MM.1S (cell line): ENCODE measurements around the gene JAK2.

Experiments used
- DNase-seq: peaks from one replicate; pipeline ENCODE4 v3.0.0-alpha.2; 2015
- H2AFZ ChIP-seq: fragments of 300-600 bp; sonication (generic); 2 replicates; pipeline ENCODE4 v1.6.0; 2016; ENCODE audit warnings: antibody characterized with exemption, low read length
- H3F3A ChIP-seq: fragments of 300-600 bp; sonication (generic); 2 replicates; pipeline ENCODE4 v1.6.1; 2016; ENCODE audit warnings: mild to moderate bottlenecking, antibody characterized with exemption, low read length, moderate library complexity, mixed read lengths; ENCODE audit not compliant: insufficient read depth
- H3K27ac ChIP-seq: fragments of 300-600 bp; sonication (generic); 2 replicates; pipeline ENCODE4 v1.5.1; 2016; ENCODE audit warnings: mild to moderate bottlenecking, low read length
- H3K27me3 ChIP-seq: fragments of 300-600 bp; sonication (generic); replicated peaks from 2 replicates; pipeline ENCODE4 v1.6.0; 2016; ENCODE audit warnings: low read length; ENCODE audit not compliant: insufficient read depth
- H3K36me3 ChIP-seq: fragments of 300-600 bp; sonication (generic); replicated peaks from 2 replicates; pipeline ENCODE4 v1.6.1; 2016; ENCODE audit warnings: mild to moderate bottlenecking, low read length, mixed read lengths; ENCODE audit not compliant: insufficient read depth
- H3K4me1 ChIP-seq: fragments of 300-600 bp; sonication (generic); 2 replicates; pipeline ENCODE4 v1.6.1; 2016; ENCODE audit warnings: low read length, mixed read lengths
- H3K4me2 ChIP-seq: fragments of 300-600 bp; sonication (generic); 2 replicates; pipeline ENCODE4 v1.6.0; 2016; ENCODE audit warnings: low read depth, low read length
- H3K4me3 ChIP-seq: fragments of 300-600 bp; sonication (generic); 2 replicates; pipeline ENCODE4 v1.5.1; 2016; ENCODE audit warnings: low read length, mixed read lengths
- H3K79me2 ChIP-seq: fragments of 300-600 bp; sonication (generic); 2 replicates; pipeline ENCODE4 v1.6.1; 2016; ENCODE audit warnings: mixed run types, low read length, mixed read lengths
- H3K9ac ChIP-seq: fragments of 300-600 bp; sonication (generic); 2 replicates; pipeline ENCODE4 v1.6.1; 2016; ENCODE audit warnings: low read length, mixed read lengths
- H3K9me2 ChIP-seq: fragments of 300-600 bp; sonication (generic); replicated peaks from 2 replicates; pipeline ENCODE4 v1.6.1; 2016; ENCODE audit warnings: mild to moderate bottlenecking, low read length, mixed read lengths; ENCODE audit not compliant: insufficient read depth
- H3K9me3 ChIP-seq: fragments of 300-600 bp; sonication (generic); replicated peaks from 2 replicates; pipeline ENCODE4 v1.6.1; 2016; ENCODE audit warnings: mild to moderate bottlenecking, low read length, mixed read lengths; ENCODE audit not compliant: insufficient read depth
- H4K20me1 ChIP-seq: fragments of 300-600 bp; sonication (generic); 2 replicates; pipeline ENCODE4 v1.6.1; 2016; ENCODE audit warnings: mild to moderate bottlenecking, low read length, moderate library complexity, mixed read lengths; ENCODE audit not compliant: insufficient read depth
- EZH2 ChIP-seq: fragments of 300-600 bp; sonication (generic); optimal IDR thresholded peaks from 2 replicates; pipeline ENCODE3; 2017; ENCODE audit warnings: low read depth, mild to moderate bottlenecking, antibody characterized with exemption, low read length, mixed read lengths
- EZH2phosphoT487 ChIP-seq: fragments of 300-600 bp; sonication (generic); IDR thresholded peaks from 2 replicates; pipeline ENCODE4 v1.6.1; 2018; ENCODE audit warnings: antibody characterized with exemption, low read length
- TF ChIP-seq, protein P1 (sequence below): fragments of 300-600 bp; sonication (generic); IDR thresholded peaks from 2 replicates; pipeline ENCODE4 v1.5.1; 2016; ENCODE audit warnings: antibody characterized with exemption, low read length, mixed read lengths

The JAK2 gene

DNA sequence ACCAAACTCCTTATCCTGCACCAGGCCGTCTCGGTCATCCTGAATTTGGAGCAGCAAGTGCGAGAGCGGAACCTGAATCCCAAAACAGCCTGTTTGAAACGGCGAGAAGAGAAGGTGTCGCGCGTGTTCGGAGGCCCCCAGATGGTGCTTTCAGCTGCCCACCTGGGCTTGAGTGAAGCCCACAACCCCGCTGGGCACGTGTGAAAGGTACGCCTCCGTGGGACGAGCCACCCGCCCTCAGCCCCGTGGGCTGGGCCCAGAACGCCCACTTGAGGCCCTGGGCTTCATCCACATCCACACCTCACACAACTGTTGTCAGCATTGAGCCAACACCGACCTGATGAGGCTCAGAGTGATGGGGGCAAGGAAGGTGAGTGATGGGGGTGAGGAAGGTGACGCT lies 127.6 kb downstream of the JAK2 start:
- H3F3A ChIP-seq, result no peaks in the 10 kb centered on the region
- no peaks in the 10 kb centered on the region for H3K9me3 ChIP-seq
- no peaks in the 10 kb centered on the region for H3K9me2 ChIP-seq
- TF ChIP-seq, protein P1, sequence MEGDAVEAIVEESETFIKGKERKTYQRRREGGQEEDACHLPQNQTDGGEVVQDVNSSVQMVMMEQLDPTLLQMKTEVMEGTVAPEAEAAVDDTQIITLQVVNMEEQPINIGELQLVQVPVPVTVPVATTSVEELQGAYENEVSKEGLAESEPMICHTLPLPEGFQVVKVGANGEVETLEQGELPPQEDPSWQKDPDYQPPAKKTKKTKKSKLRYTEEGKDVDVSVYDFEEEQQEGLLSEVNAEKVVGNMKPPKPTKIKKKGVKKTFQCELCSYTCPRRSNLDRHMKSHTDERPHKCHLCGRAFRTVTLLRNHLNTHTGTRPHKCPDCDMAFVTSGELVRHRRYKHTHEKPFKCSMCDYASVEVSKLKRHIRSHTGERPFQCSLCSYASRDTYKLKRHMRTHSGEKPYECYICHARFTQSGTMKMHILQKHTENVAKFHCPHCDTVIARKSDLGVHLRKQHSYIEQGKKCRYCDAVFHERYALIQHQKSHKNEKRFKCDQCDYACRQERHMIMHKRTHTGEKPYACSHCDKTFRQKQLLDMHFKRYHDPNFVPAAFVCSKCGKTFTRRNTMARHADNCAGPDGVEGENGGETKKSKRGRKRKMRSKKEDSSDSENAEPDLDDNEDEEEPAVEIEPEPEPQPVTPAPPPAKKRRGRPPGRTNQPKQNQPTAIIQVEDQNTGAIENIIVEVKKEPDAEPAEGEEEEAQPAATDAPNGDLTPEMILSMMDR, result no peak
- TF ChIP-seq EZH2phosphoT487 (no peak), EZH2 (no peak)
- H3K4me1 ChIP-seq, result no peaks in the 10 kb centered on the region
- H4K20me1 ChIP-seq, result no peaks in the 10 kb centered on the region
- no peak overlapping the region for H2AFZ ChIP-seq
- H3K4me3 ChIP-seq, result no peak overlapping the region
- H3K36me3 ChIP-seq, result no peaks in the 10 kb centered on the region
- H3K27ac ChIP-seq, result no peak overlapping the region
- no peak overlapping the region for H3K9ac ChIP-seq
- DNase-seq, result no peak
- no peaks in the 10 kb centered on the region for H3K79me2 ChIP-seq
- H3K4me2 ChIP-seq, result no peak overlapping the region
- H3K27me3 ChIP-seq, result no peaks in the 10 kb centered on the region

DNA sequence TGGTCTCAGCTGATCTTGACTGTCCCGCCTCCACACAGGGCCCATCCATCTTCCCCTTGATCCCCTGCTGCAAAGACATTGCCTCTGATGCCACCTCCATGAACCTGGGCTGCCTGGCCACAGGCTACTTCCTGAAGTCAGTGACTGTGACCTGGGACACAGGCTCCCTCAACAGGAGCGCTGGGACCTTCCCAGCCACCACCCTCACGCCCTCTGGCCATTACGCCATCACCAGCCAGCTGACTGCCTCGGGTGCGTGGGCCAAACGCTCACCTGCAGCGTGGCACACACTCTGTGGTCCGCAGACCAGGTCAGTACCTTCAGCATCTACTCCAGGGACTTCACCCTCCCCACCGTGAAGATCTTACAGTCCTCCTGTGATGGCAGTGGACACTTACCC lies 128.5 kb downstream of the JAK2 start:
- DNase-seq, result no peak
- no peaks in the 10 kb centered on the region for H3K9me2 ChIP-seq
- TF ChIP-seq, protein P1, result no peak
- TF ChIP-seq EZH2 (no peak), EZH2phosphoT487 (no peak)
- no peak overlapping the region for H3K4me3 ChIP-seq
- no peaks in the 10 kb centered on the region for H3K36me3 ChIP-seq
- H3K4me2 ChIP-seq, result no peak overlapping the region
- H3K4me1 ChIP-seq, result no peaks in the 10 kb centered on the region
- no peaks in the 10 kb centered on the region for H3K9me3 ChIP-seq
- H4K20me1 ChIP-seq, result no peaks in the 10 kb centered on the region
- H3F3A ChIP-seq, result no peaks in the 10 kb centered on the region
- no peak overlapping the region for H2AFZ ChIP-seq
- H3K9ac ChIP-seq, result no peak overlapping the region
- H3K79me2 ChIP-seq, result no peaks in the 10 kb centered on the region
- no peaks in the 10 kb centered on the region for H3K27me3 ChIP-seq
- H3K27ac ChIP-seq, result no peak overlapping the region

DNA sequence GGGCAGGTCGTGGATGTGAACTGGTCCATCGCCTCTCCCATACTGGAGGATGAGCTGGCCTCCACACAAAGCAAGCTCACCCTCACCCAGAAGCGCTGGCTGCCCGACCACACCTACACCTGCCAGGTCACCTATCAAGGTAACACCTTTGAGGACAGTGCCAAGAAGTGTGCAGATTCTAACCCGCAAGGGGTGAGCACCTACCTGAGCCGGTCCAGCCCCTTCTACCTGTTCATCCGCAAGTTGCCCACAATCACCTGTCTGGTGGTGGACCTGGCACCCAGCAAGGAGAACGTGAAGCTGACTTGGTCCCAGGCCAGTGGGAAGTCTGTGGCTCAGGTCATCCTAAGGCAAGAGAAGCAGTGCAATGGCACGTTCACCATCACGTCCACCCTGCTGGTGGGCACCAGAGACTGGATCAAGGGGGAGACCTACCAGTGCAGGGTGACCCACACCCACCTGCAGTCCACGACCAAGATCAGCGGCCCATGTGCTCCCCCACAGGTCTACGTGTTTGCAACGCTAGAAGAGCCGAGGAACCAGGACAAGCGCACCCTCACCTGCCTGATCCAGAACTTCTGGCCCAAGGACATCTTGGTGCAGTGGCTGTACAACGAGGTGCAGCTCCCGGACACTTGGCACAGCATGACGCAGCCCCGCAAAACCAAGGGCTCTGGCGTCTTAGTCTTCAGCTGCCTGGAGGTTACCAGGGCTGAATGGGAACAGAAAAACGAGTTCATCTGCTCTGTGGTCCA lies 129.1 kb downstream of the JAK2 start:
- Histone ChIP-seq H3F3A (no peaks in the 10 kb centered on the region), H3K4me1 (no peaks in the 10 kb centered on the region), H3K4me2 (no peak overlapping the region), H2AFZ (no peak overlapping the region), H3K36me3 (no peaks in the 10 kb centered on the region), H3K27me3 (no peaks in the 10 kb centered on the region), H3K9me3 (no peaks in the 10 kb centered on the region), H3K4me3 (no peak overlapping the region), H3K9me2 (no peaks in the 10 kb centered on the region), H3K9ac (no peak overlapping the region), H3K27ac (no peak overlapping the region), H4K20me1 (no peaks in the 10 kb centered on the region), H3K79me2 (no peaks in the 10 kb centered on the region)
- no peak for DNase-seq
- TF ChIP-seq EZH2phosphoT487 (no peak), EZH2 (no peak)
- TF ChIP-seq, protein P1, result no peak
